BE2C (cell line): ENCODE results near the gene SPATA13. TPM values are rescaled to one million over a fixed set of nuclear protein-coding genes. Genes with fewer than 3 reads are reported as not detected.
"Not testable (repeated sequence)": the region's sequence is repeated elsewhere in the genome, so short reads cannot be mapped to it uniquely, and the experiment has no call there.

ENCODE experiments used
- DNase-seq: peaks from one replicate; pipeline ENCODE4 v3.0.0-alpha.2; 2020
- H3K27me3 ChIP-seq: fragments of 250-450 bp; sonication (Bioruptor Pico); 2 replicates; pipeline ENCODE4 v1.5.1; 2020; ENCODE audit warnings: mild to moderate bottlenecking
- H3K36me3 ChIP-seq: fragments of 250-450 bp; sonication (Bioruptor Pico); 2 replicates; pipeline ENCODE4 v1.5.1; 2020; ENCODE audit warnings: mild to moderate bottlenecking
- H3K4me1 ChIP-seq: fragments of 250-450 bp; sonication (Bioruptor Pico); 2 replicates; pipeline ENCODE4 v1.5.1; 2020
- H3K4me3 ChIP-seq: 2 replicates; pipeline ENCODE4 v1.5.1; 2011; ENCODE audit warnings: low read depth, low read length
- H3K9me3 ChIP-seq: fragments of 250-450 bp; sonication (Bioruptor Pico); 2 replicates; pipeline ENCODE4 v1.5.1; 2020
- CTCF ChIP-seq: IDR thresholded peaks from 2 replicates; pipeline ENCODE4 v1.5.1; 2012; ENCODE audit warnings: mild to moderate bottlenecking, low read depth, low read length
- polyA plus RNA-seq: library from polyadenylated mRNA; unstranded; fragments of >200 nt; gene quantifications from one replicate; pipeline ENCODE4 v1.2.1, GENCODE V29; 2012; ENCODE audit warnings: low read depth, missing spikeins; ENCODE audit not compliant: insufficient read length, insufficient read depth

SPATA13 gene
- polyA plus RNA-seq, result 0.32 TPM

- H3K36me3 ChIP-seq, result no peaks in the 10 kb centered on the region; the same call in 1 of the 2 replicates
- H3K4me1 ChIP-seq, result peaks cover 4% of the 10 kb centered on the region
- peak within 1 kb of the TSS; percentile 52 for H3K4me3 ChIP-seq
- DNase-seq, result peak; percentile 96
- H3K9me3 ChIP-seq, result no peaks in the 10 kb centered on the region; the same call in 1 of the 2 replicates
- H3K27me3 ChIP-seq, result peaks cover 35% of the 10 kb centered on the region
- no peak for TF ChIP-seq CTCF
Measured at GRCh38 chr13:24160458-24161009, at the start of gene SPATA13. Gene SPATA13 (plus strand): TSS chr13:24160720. CDS start chr13:24222930, 62,210 bp downstream.

GRCh38 chr13:24112791-24113190 is 47.7 kb upstream of the SPATA13 start:
- H3K27me3 ChIP-seq, result no peaks in the 10 kb centered on the region
- no peak overlapping the region for H3K4me3 ChIP-seq
- DNase-seq, result no peak
- TF ChIP-seq CTCF, result no peak
- no peaks in the 10 kb centered on the region for H3K36me3 ChIP-seq
- no peaks in the 10 kb centered on the region for H3K4me1 ChIP-seq
- H3K9me3 ChIP-seq, result no peaks in the 10 kb centered on the region

GRCh38 chr13:24115671-24116070 is 44.8 kb upstream of the SPATA13 start:
- Histone ChIP-seq H3K27me3 (no peaks in the 10 kb centered on the region), H3K36me3 (no peaks in the 10 kb centered on the region), H3K4me3 (no peak overlapping the region), H3K4me1 (no peaks in the 10 kb centered on the region), H3K9me3 (no peaks in the 10 kb centered on the region)
- TF ChIP-seq CTCF, result no peak
- no peak for DNase-seq

GRCh38 chr13:24116131-24116530 is 44.4 kb upstream of the SPATA13 start:
- no peaks in the 10 kb centered on the region for H3K36me3 ChIP-seq
- no peaks in the 10 kb centered on the region for H3K9me3 ChIP-seq
- no peak overlapping the region for H3K4me3 ChIP-seq
- no peak for DNase-seq
- no peak for TF ChIP-seq CTCF
- H3K27me3 ChIP-seq, result no peaks in the 10 kb centered on the region
- H3K4me1 ChIP-seq, result no peaks in the 10 kb centered on the region

- H3K4me3 ChIP-seq, result no peak overlapping the region
- no peaks in the 10 kb centered on the region for H3K36me3 ChIP-seq
- DNase-seq, result no peak
- no peak for TF ChIP-seq CTCF
- no peaks in the 10 kb centered on the region for H3K4me1 ChIP-seq
- H3K9me3 ChIP-seq, result no peaks in the 10 kb centered on the region
- no peaks in the 10 kb centered on the region for H3K27me3 ChIP-seq
Measured at GRCh38 chr13:24118576-24118975, 41.9 kb upstream of the SPATA13 start.

GRCh38 chr13:24119626-24120508 is 40.7 kb upstream of the SPATA13 start:
- Histone ChIP-seq H3K4me3 (no peak overlapping the region), H3K4me1 (no peaks in the 10 kb centered on the region), H3K36me3 (no peaks in the 10 kb centered on the region), H3K9me3 (no peaks in the 10 kb centered on the region), H3K27me3 (no peaks in the 10 kb centered on the region)
- TF ChIP-seq CTCF, result no peak
- no peak for DNase-seq

GRCh38 chr13:24122045-24122444 is 38.5 kb upstream of the SPATA13 start:
- not testable (repeated sequence) for H3K4me1 ChIP-seq, H3K36me3 ChIP-seq, H3K4me3 ChIP-seq, DNase-seq, H3K9me3 ChIP-seq, H3K27me3 ChIP-seq
